IMR-90 (cell line): ENCODE measurements around the gene CUL7. TPM values are rescaled to one million over a fixed set of nuclear protein-coding genes. Genes with fewer than 3 reads are reported as not detected.

ENCODE experiments used
- ATAC-seq: fragments of 200-7000 bp; cut with Tn5 transposase; 2 replicates; pipeline ENCODE4 v1.9.1; 2020; ENCODE audit warnings: low read depth, mild to moderate bottlenecking, moderate library complexity
- BruUV-seq: library from RNA; stranded (reverse); fragments of 400-500 nt; replicated peaks from 2 replicates; lab custom pipeline; 2021; lab: Mats Ljungman, UMichigan
- CTCF ChIA-PET: fragments of 300-600 bp; formaldehyde crosslinking; extraction: SDS; loops from one replicate; lab custom pipeline; 2021; ENCODE audit warnings: antibody characterized with exemption; lab: Yijun Ruan, JAX
- POLR2A ChIA-PET: fragments of 300-600 bp; sonication (Branson Sonifier 250); formaldehyde crosslinking; loops from one replicate; lab custom pipeline; 2022; ENCODE audit warnings: antibody characterized with exemption; ENCODE audit not compliant: unreplicated experiment; lab: Charles Lee
- DNase-seq: peaks from one replicate; pipeline ENCODE4 v3.0.0; 2013
- H2AFZ ChIP-seq: replicated peaks from 2 replicates; pipeline ENCODE3; 2013; ENCODE audit warnings: low read length, mild to moderate bottlenecking; ENCODE audit not compliant: poor library complexity
- H2AK5ac ChIP-seq: 2 replicates; pipeline ENCODE4 v1.6.1; 2013; ENCODE audit warnings: low read depth, low read length, inconsistent platforms
- H2AK9ac ChIP-seq: replicated peaks from 2 replicates; pipeline ENCODE3; 2013; ENCODE audit warnings: mild to moderate bottlenecking, low read depth, low read length, moderate library complexity; ENCODE audit not compliant: poor library complexity
- H2BK120ac ChIP-seq: 2 replicates; pipeline ENCODE4 v1.6.1; 2013; ENCODE audit warnings: low read depth, low read length, inconsistent platforms
- H2BK15ac ChIP-seq: 3 replicates; pipeline ENCODE4 v1.6.1; 2013; ENCODE audit warnings: low read depth, low read length, inconsistent platforms
- H2BK20ac ChIP-seq: 2 replicates; pipeline ENCODE4 v1.6.1; 2013; ENCODE audit warnings: low read depth, mild to moderate bottlenecking, inconsistent platforms, low read length, moderate library complexity
- H2BK5ac ChIP-seq: 2 replicates; pipeline ENCODE4 v1.6.1; 2013; ENCODE audit warnings: mild to moderate bottlenecking, low read depth, low read length, inconsistent platforms; ENCODE audit not compliant: poor library complexity, severe bottlenecking
- H3K14ac ChIP-seq: replicated peaks from 2 replicates; pipeline ENCODE4 v1.6.1; 2013; ENCODE audit warnings: low read depth, low read length, inconsistent platforms
- H3K18ac ChIP-seq: 2 replicates; pipeline ENCODE4 v1.6.1; 2013; ENCODE audit warnings: low read depth, low read length, control low read depth
- H3K23ac ChIP-seq: 2 replicates; pipeline ENCODE4 v1.6.1; 2013; ENCODE audit warnings: low read depth, low read length, inconsistent platforms
- H3K27ac ChIP-seq: 2 replicates; pipeline ENCODE4 v1.5.1; 2013; ENCODE audit warnings: mild to moderate bottlenecking, control low read depth, low read length; ENCODE audit not compliant: insufficient read depth
- H3K27me3 ChIP-seq: 2 replicates; pipeline ENCODE4 v1.6.1; 2013; ENCODE audit warnings: low read length; ENCODE audit not compliant: control insufficient read depth, insufficient read depth
- H3K36me3 ChIP-seq: 2 replicates; pipeline ENCODE4 v1.6.1; 2013; ENCODE audit warnings: low read length, mixed read lengths; ENCODE audit not compliant: control insufficient read depth, insufficient read depth
- H3K4ac ChIP-seq: 2 replicates; pipeline ENCODE4 v1.6.1; 2013; ENCODE audit warnings: low read depth, low read length, inconsistent platforms
- H3K4me1 ChIP-seq: 2 replicates; pipeline ENCODE4 v1.6.1; 2013; ENCODE audit warnings: low read length, mixed read lengths; ENCODE audit not compliant: control insufficient read depth, insufficient read depth
- H3K4me2 ChIP-seq: 2 replicates; pipeline ENCODE4 v1.6.1; 2013; ENCODE audit warnings: low read depth, mild to moderate bottlenecking, control low read depth, low read length, moderate library complexity
- H3K4me3 ChIP-seq: 2 replicates; pipeline ENCODE4 v1.5.1; 2013; ENCODE audit warnings: low read depth, mild to moderate bottlenecking, control low read depth, low read length, moderate library complexity; ENCODE audit not compliant: insufficient read depth
- H3K56ac ChIP-seq: 2 replicates; pipeline ENCODE4 v1.6.1; 2013; ENCODE audit warnings: low read length, inconsistent platforms; ENCODE audit not compliant: insufficient read depth; ENCODE audit errors: extremely low read depth
- H3K79me1 ChIP-seq, 2 experiments: 2 replicates each; pipeline ENCODE4 v1.6.1; 2013; ENCODE audit warnings: low read length in 2 of 2, inconsistent platforms in 1 of 2, low read depth in 1 of 2
- H3K9ac ChIP-seq: 2 replicates; pipeline ENCODE4 v1.6.1; 2013; ENCODE audit warnings: low read depth, low read length, control low read depth
- H3K9me1 ChIP-seq: 2 replicates; pipeline ENCODE4 v1.6.1; 2013; ENCODE audit warnings: low read length, inconsistent platforms; ENCODE audit not compliant: insufficient read depth
- H3K9me3 ChIP-seq: 2 replicates; pipeline ENCODE4 v1.6.1; 2013; ENCODE audit warnings: low read length; ENCODE audit not compliant: control insufficient read depth, insufficient read depth
- H4K20me1 ChIP-seq: 2 replicates; pipeline ENCODE4 v1.6.1; 2013; ENCODE audit warnings: low read length, inconsistent platforms; ENCODE audit not compliant: insufficient read depth
- H4K5ac ChIP-seq: 2 replicates; pipeline ENCODE4 v1.6.1; 2013; ENCODE audit warnings: mild to moderate bottlenecking, low read depth, low read length, control low read depth
- H4K8ac ChIP-seq, 2 experiments: 2 replicates each; pipeline ENCODE4 v1.6.1; 2013; ENCODE audit warnings: low read depth in 2 of 2, low read length in 2 of 2, control low read depth in 1 of 2, inconsistent platforms in 1 of 2
- H4K91ac ChIP-seq: 2 replicates; pipeline ENCODE4 v1.6.1; 2013; ENCODE audit warnings: low read depth, low read length, inconsistent platforms; ENCODE audit not compliant: insufficient read depth
- CHD1 ChIP-seq: IDR thresholded peaks from 2 replicates; pipeline ENCODE4 v1.6.1; 2012; ENCODE audit warnings: low read depth, low read length, improper control_type of control experiment
- CTCF ChIP-seq: conservative IDR thresholded peaks from 2 replicates; pipeline ENCODE4 v1.5.1; 2012; ENCODE audit warnings: mild to moderate bottlenecking, low read depth, low read length, improper control_type of control experiment
- FOS ChIP-seq: fragments of 150-350 bp; IDR thresholded peaks from 2 replicates; pipeline ENCODE4 v1.6.1; 2016; ENCODE audit warnings: low read depth, low read length
- MAFK ChIP-seq: IDR thresholded peaks from 2 replicates; pipeline ENCODE4 v1.6.1; 2012; ENCODE audit warnings: low read depth, low read length, improper control_type of control experiment
- MAZ ChIP-seq: IDR thresholded peaks from 2 replicates; pipeline ENCODE4 v1.6.1; 2012; ENCODE audit warnings: low read depth, mild to moderate bottlenecking, low read length, improper control_type of control experiment, moderate library complexity, borderline replicate concordance
- MXI1 ChIP-seq: IDR thresholded peaks from 2 replicates; pipeline ENCODE4 v1.6.1; 2012; ENCODE audit warnings: low read depth, mild to moderate bottlenecking, low read length, moderate library complexity, borderline replicate concordance
- NFE2L2 ChIP-seq: fragments of 150-350 bp; IDR thresholded peaks from 2 replicates; pipeline ENCODE4 v1.6.1; 2016; ENCODE audit warnings: low read depth, mild to moderate bottlenecking, low read length
- POLR2A ChIP-seq: IDR thresholded peaks from 2 replicates; pipeline ENCODE4 v1.6.1; 2012; ENCODE audit warnings: mild to moderate bottlenecking, low read depth, low read length
- RFX5 ChIP-seq: IDR thresholded peaks from 2 replicates; pipeline ENCODE4 v1.8.0; 2012; ENCODE audit warnings: low read depth, mild to moderate bottlenecking, low read length, moderate library complexity
- SMC3 ChIP-seq: fragments of 150-350 bp; IDR thresholded peaks from 2 replicates; pipeline ENCODE4 v1.6.1; 2016; ENCODE audit warnings: low read depth, mild to moderate bottlenecking, antibody characterized with exemption, low read length, moderate library complexity
- WGBS, 2 experiments: methylation state at CpG; one replicate each; pipeline versions ENCODE4 v1.1.5 to v1.1.7; 2013; ENCODE audit warnings: missing lambda C conversion rate in 2 of 2; ENCODE audit not compliant: insufficient read length in 1 of 2; ENCODE audit errors: extremely low coverage in 2 of 2; 5-methylcytosine and 5-hydroxymethylcytosine counted together
- dilution Hi-C: fragments of 300-500 bp; cut with HindIII; formaldehyde crosslinking; loops from one replicate; pipeline ENCODE4 v1.14.3; 2018; ENCODE audit warnings: low sequenced_read_pairs; ENCODE audit not compliant: unreplicated experiment
- in situ Hi-C: fragments of 300-500 bp; cut with MboI; formaldehyde crosslinking; loops from 3 replicates; pipeline ENCODE4 v1.14.3; 2019; ENCODE audit warnings: low sequenced_read_pairs, inconsistent platforms, mixed read lengths
- intact Hi-C: fragments of 100-400 bp; cut with micrococcal nuclease; formaldehyde crosslinking; loops from 2 replicates; pipeline ENCODE4 v1.10.0; 2022
- polyA plus RNA-seq, 3 experiments: library from polyadenylated mRNA; depleted of rRNA; stranded (reverse); fragments of >200 nt; gene quantifications; 2 replicates each; pipeline ENCODE4 v1.2.3, GENCODE V29; 2012; ENCODE audit warnings: low replicate concordance in 1 of 3
- total RNA-seq: library from RNA; depleted of rRNA; stranded (reverse); fragments of >200 nt; gene quantifications from 2 replicates; pipeline ENCODE4 v1.2.3, GENCODE V29; 2012
- TF ChIP-seq, protein P1 (sequence below): fragments of 150-350 bp; IDR thresholded peaks from 2 replicates; pipeline ENCODE4 v1.6.1; 2016; ENCODE audit warnings: low read depth, mild to moderate bottlenecking, low read length, moderate library complexity, borderline replicate concordance

The CUL7 gene
- total and polyA plus RNA-seq, 2 of the 4 experiments (the other 2 are of a cell fraction), result 38.0 to 39.3 TPM

DNA sequence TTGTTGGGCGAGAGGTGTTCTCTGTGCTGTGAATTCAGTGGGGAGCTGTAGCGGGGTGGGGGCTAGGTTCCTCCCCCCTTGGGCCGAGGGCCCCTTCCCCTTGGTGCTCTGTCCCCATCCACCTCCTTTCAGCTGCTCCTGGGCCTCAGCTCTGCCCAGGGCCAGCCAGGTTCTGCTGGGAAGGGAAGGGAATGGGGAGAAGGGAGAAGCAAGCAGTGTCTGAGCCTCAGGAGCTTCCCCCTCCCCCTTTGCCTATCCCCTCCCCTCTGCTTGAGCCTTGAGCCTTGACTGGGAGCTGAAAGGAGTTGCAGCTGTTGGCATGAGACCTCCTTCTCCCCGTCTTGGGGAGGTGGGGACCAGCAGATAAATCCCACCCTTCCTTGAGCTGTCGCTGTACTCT is 32.8 kb downstream of the CUL7 start:
- intact Hi-C loops, result no loop called here
- H3K27me3 ChIP-seq, result no peaks in the 10 kb centered on the region
- peak overlapping the region; percentile 97 for H4K91ac ChIP-seq
- H3K27ac ChIP-seq, result peak overlapping the region; percentile 86
- H3K9ac ChIP-seq, result peak overlapping the region; percentile 78
- ATAC-seq (peak; percentile 32), DNase-seq (no peak)
- H2BK120ac ChIP-seq, result peak overlapping the region; percentile 74; the same call in 1 of the 2 replicates
- H3K9me3 ChIP-seq, result no peaks in the 10 kb centered on the region
- H4K5ac ChIP-seq, result peak overlapping the region; percentile 55
- H3K56ac ChIP-seq, result no peak overlapping the region
- no CpG with 5 or more reads among the region's 5 CpGs for WGBS, 2 experiments
- peaks cover 4% of the 10 kb centered on the region; the same call in 1 of the 2 replicates for H3K9me1 ChIP-seq
- H3K79me1 ChIP-seq, result peaks cover 24 to 76% of the 10 kb centered on the region in 2 experiments
- peak overlapping the region; percentile 99 for H3K4ac ChIP-seq
- ChIA-PET POLR2A (interaction anchor here (0.6 kb wide), 3 partner anchors 39 to 248 kb away, joined by 3 read pairs; partner anchors contain the start of genes CNPY3, KLC4 and MRPL2), CTCF (no interaction called here)
- H3K23ac ChIP-seq, result peak overlapping the region; percentile 94
- H2BK5ac ChIP-seq, result peak overlapping the region; percentile 83
- peak overlapping the region; percentile 98 for H2AFZ ChIP-seq
- H2BK15ac ChIP-seq, result no peak overlapping the region
- dilution Hi-C loops, result no loop called here
- no peak overlapping the region for H3K4me3 ChIP-seq
- peak overlapping the region; percentile 59 for H2AK5ac ChIP-seq
- H3K4me2 ChIP-seq, result peak overlapping the region; percentile 97; the same call in 1 of the 2 replicates
- peak overlapping the region; percentile 97 for H2AK9ac ChIP-seq
- TF ChIP-seq MAFK, result no peak
- no peak for TF ChIP-seq MAZ
- no peak for TF ChIP-seq CHD1
- TF ChIP-seq POLR2A, result no peak
- no peak for TF ChIP-seq RFX5
- no peak for TF ChIP-seq MXI1
- TF ChIP-seq FOS, result no peak
- TF ChIP-seq, protein P1, sequence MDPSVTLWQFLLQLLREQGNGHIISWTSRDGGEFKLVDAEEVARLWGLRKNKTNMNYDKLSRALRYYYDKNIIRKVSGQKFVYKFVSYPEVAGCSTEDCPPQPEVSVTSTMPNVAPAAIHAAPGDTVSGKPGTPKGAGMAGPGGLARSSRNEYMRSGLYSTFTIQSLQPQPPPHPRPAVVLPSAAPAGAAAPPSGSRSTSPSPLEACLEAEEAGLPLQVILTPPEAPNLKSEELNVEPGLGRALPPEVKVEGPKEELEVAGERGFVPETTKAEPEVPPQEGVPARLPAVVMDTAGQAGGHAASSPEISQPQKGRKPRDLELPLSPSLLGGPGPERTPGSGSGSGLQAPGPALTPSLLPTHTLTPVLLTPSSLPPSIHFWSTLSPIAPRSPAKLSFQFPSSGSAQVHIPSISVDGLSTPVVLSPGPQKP, result no peak
- no peak for TF ChIP-seq SMC3
- TF ChIP-seq CTCF, result no peak
- no peak for TF ChIP-seq NFE2L2
- no peak overlapping the region for H3K18ac ChIP-seq
- no peak overlapping the region for H2BK20ac ChIP-seq
- peaks cover 12% of the 10 kb centered on the region for H3K4me1 ChIP-seq
- no TSS peak for BruUV-seq
- H4K20me1 ChIP-seq, result peaks cover 12% of the 10 kb centered on the region
- in situ Hi-C loops, result no loop called here
- H3K14ac ChIP-seq, result peak overlapping the region; percentile 98; the same call in 1 of the 2 replicates
- peak overlapping the region; percentile 88 to 99 for H4K8ac ChIP-seq
- H3K36me3 ChIP-seq, result peaks cover 42% of the 10 kb centered on the region
